DND-41 (cell line): ENCODE results near the gene CCT8.

Experiments used
- CTCF ChIP-seq: IDR thresholded peaks from 2 replicates; pipeline ENCODE4 v1.5.1; 2012; ENCODE audit warnings: borderline replicate concordance, low read length, moderate library complexity, mild to moderate bottlenecking; ENCODE audit not compliant: poor library complexity, severe bottlenecking; ENCODE audit errors: extremely low read depth
- EZH2 ChIP-seq: IDR thresholded peaks from 3 replicates; pipeline ENCODE4 v1.6.1; 2012; ENCODE audit warnings: borderline replicate concordance, low read depth, mild to moderate bottlenecking, moderate library complexity, low read length, inconsistent platforms; ENCODE audit not compliant: severe bottlenecking

DNA sequence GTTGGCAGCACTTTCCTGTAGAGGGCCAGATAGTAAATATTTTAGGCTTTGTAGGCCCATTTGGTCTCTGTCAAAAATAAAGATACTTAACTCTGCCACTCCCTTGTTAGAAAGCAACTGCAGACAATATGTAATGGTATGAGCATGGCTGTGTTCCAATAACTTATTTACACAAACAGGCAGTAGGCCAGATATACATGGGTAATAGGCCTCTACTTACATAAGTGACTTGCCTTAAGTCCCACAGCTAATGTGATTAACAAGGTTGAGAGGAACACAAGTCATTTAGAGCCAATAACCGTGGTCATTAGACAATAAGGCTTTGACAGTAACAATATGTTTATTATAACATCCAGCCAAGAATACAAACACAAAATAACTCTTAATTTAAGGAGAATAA lies 17.4 kb downstream of the CCT8 start:
- TF ChIP-seq CTCF (no peak), EZH2 (no peak)
